K562 (cell line): ENCODE data around the gene FRYL. TPM values are rescaled to one million over a fixed set of nuclear protein-coding genes. Genes with fewer than 3 reads are reported as not detected.

Experiments
- CHAMP1 ChIP-seq: fragments of 450-650 bp; IDR thresholded peaks from 2 replicates; pipeline ENCODE4 v1.6.1; 2016; ENCODE audit warnings: mild to moderate bottlenecking
- DDX20 ChIP-seq: fragments of 450-650 bp; IDR thresholded peaks from 2 replicates; pipeline ENCODE4 v1.6.1; 2016; ENCODE audit warnings: missing genetic modification characterization, low read depth, mild to moderate bottlenecking, missing compliant biosample characterization, moderate library complexity
- EZH2 ChIP-seq: IDR thresholded peaks from 2 replicates; pipeline ENCODE4 v1.6.1; 2012; ENCODE audit warnings: low read depth, mild to moderate bottlenecking, inconsistent platforms, low read length, borderline replicate concordance
- HDAC1 ChIP-seq, 2 experiments: fragments of 450-650 bp; IDR thresholded peaks; 2 replicates each; pipeline ENCODE4 v1.6.1; 2016 to 2017; ENCODE audit warnings: inconsistent platforms in 1 of 2, mild to moderate bottlenecking in 1 of 2, moderate library complexity in 1 of 2
- HIVEP1 ChIP-seq: fragments of 250-450 bp; sonication (Bioruptor Pico); IDR thresholded peaks from 2 replicates; pipeline ENCODE4 v1.4.0; 2020; ENCODE audit warnings: mild to moderate bottlenecking
- IRF9 ChIP-seq: fragments of 450-650 bp; IDR thresholded peaks from 2 replicates; pipeline ENCODE4 v1.6.1; 2016; ENCODE audit warnings: missing biosample characterization, missing genetic modification characterization
- JUN ChIP-seq, 2 experiments: sonication (generic) in 1 of 2; formaldehyde crosslinking in 1 of 2; IDR thresholded peaks; 2 replicates each; pipeline versions ENCODE4 v1.6.1 to v1.8.0; 2012 to 2022; ENCODE audit warnings: borderline replicate concordance in 2 of 2, mild to moderate bottlenecking in 2 of 2, improper control_type of control experiment in 1 of 2, low read depth in 1 of 2, low read length in 1 of 2, missing genetic modification reagents in 1 of 2
- PHB ChIP-seq: fragments of 250-450 bp; sonication (Bioruptor Pico); IDR thresholded peaks from 2 replicates; pipeline ENCODE4 v1.5.0; 2021
- PHF8 ChIP-seq: fragments of 200-600 bp; sonication (generic); IDR thresholded peaks from 2 replicates; pipeline ENCODE4 v1.6.1; 2012; ENCODE audit warnings: mixed run types, mild to moderate bottlenecking, inconsistent platforms, low read length, moderate library complexity, borderline replicate concordance
- RBBP5 ChIP-seq: fragments of 200-600 bp; sonication (generic); IDR thresholded peaks from 2 replicates; pipeline ENCODE4 v1.6.1; 2012; ENCODE audit warnings: borderline replicate concordance, mild to moderate bottlenecking, low read length, control low read depth, inconsistent platforms; ENCODE audit not compliant: insufficient read depth, poor library complexity, severe bottlenecking
- RBM25 ChIP-seq: fragments of 200-400 bp; formaldehyde crosslinking; IDR thresholded peaks from 2 replicates; pipeline ENCODE4 v1.6.1; 2018; ENCODE audit warnings: low read length, low read depth, moderate library complexity; ENCODE audit not compliant: severe bottlenecking
- SIN3B ChIP-seq: fragments of 450-650 bp; IDR thresholded peaks from 2 replicates; pipeline ENCODE4 v1.6.1; 2017; ENCODE audit warnings: low read depth, mild to moderate bottlenecking, moderate library complexity
- SIRT6 ChIP-seq: IDR thresholded peaks from one replicate; pipeline ENCODE4 v1.6.1; 2012; ENCODE audit warnings: low read depth, mild to moderate bottlenecking, control low read depth, inconsistent platforms, low read length, moderate library complexity
- SMARCA5 ChIP-seq: fragments of 450-650 bp; IDR thresholded peaks from 2 replicates; pipeline ENCODE4 v1.6.1; 2016
- ZNF263 ChIP-seq: sonication (generic); formaldehyde crosslinking; IDR thresholded peaks from 2 replicates; pipeline ENCODE4 v1.8.0; 2022; ENCODE audit warnings: mild to moderate bottlenecking, missing genetic modification reagents, borderline replicate concordance
- ZNF512 ChIP-seq: IDR thresholded peaks from 2 replicates; pipeline ENCODE4 v1.6.1; 2016; ENCODE audit warnings: missing genetic modification characterization, missing compliant biosample characterization
- ZNF644 ChIP-seq: fragments of 200-800 bp; sonication (Bioruptor generic); IDR thresholded peaks from 2 replicates; pipeline ENCODE4 v1.6.1; 2016; ENCODE audit warnings: low read depth, missing genetic modification characterization, missing compliant biosample characterization
- ZNF696 ChIP-seq: fragments of 250-450 bp; sonication (Bioruptor Pico); conservative IDR thresholded peaks from 2 replicates; pipeline ENCODE4 v1.4.0; 2020; ENCODE audit warnings: mild to moderate bottlenecking, moderate library complexity
- ZNF77 ChIP-seq: fragments of 250-450 bp; sonication (Bioruptor Pico); IDR thresholded peaks from 2 replicates; pipeline ENCODE4 v1.5.0; 2020
- polyA plus RNA-seq, 8 experiments: library from polyadenylated mRNA; depleted of rRNA in 4 of 8; stranded (reverse) in 5 of 8; unstranded in 3 of 8; fragments of >200 nt; fragmentation: Nextera tagmentation in 2 of 8; fragmentation: Illumina TruSeq in 1 of 8; extraction: Ambion mirVana in 2 of 8; extraction: Trizol in 1 of 8; gene quantifications; 2 replicates each; pipeline versions ENCODE4 v1.2.1 to v1.2.3, GENCODE V29; 2011 to 2014; ENCODE audit warnings: inconsistent platforms in 1 of 8, missing spikeins in 1 of 8
- total RNA-seq, 7 experiments: library from RNA; depleted of rRNA in 6 of 7; stranded (reverse); fragments of >200 nt in 6 of 7; fragmentation: Illumina TruSeq in 2 of 7; extraction: Trizol in 2 of 7; gene quantifications; 2 replicates each; pipeline versions ENCODE4 v1.2.1 to v1.2.3, GENCODE V29; 2011 to 2021; ENCODE audit warnings: low replicate concordance in 1 of 7
- TF ChIP-seq, protein P1 (sequence below): fragments of 450-650 bp; IDR thresholded peaks from 2 replicates; pipeline ENCODE4 v1.6.1; 2016
- TF ChIP-seq, protein P2 (sequence below): fragments of 250-450 bp; sonication (Bioruptor Pico); IDR thresholded peaks from 2 replicates; pipeline ENCODE4 v1.5.0; 2022; ENCODE audit warnings: mild to moderate bottlenecking

FRYL gene
- total and polyA plus RNA-seq, 9 of the 15 experiments (the other 6 are each of a cell fraction or from before 2014, with no cell fraction given) = 7.2 to 34.9 (median 15.9) TPM

- TF ChIP-seq CHAMP1 (peak; percentile 30; the same call in 1 of the 2 replicates), DDX20 (tag) (no peak), HDAC1 (IDR thresholded peaks at IDR 0.05) (0 out of 4 replicates have a peak, but pooled peaks of 1 of the 2 experiments have one; percentile 14), RBM25 (no peak), SIRT6 (no peak), PHB (CRISPR knock-in tag) (no peak), ZNF77 (CRISPR knock-in tag) (no peak), ZNF512 (tag) (no peak), SMARCA5 (no peak), IRF9 (tag) (no peak), ZNF696 (no peak), ZNF263 (no peak), EZH2 (no peak), JUN (IDR thresholded peaks at IDR 0.05; ENCODE audit: borderline replicate concordance, low read depth, low read length) (no peak), JUN (CRISPR knock-in tag; IDR thresholded peaks at IDR 0.05; ENCODE audit: borderline replicate concordance) (no peak), HIVEP1 (no peak), ZNF644 (no peak), RBBP5 (no peak), PHF8 (no peak), SIN3B (no peak)
- TF ChIP-seq, protein P1, sequence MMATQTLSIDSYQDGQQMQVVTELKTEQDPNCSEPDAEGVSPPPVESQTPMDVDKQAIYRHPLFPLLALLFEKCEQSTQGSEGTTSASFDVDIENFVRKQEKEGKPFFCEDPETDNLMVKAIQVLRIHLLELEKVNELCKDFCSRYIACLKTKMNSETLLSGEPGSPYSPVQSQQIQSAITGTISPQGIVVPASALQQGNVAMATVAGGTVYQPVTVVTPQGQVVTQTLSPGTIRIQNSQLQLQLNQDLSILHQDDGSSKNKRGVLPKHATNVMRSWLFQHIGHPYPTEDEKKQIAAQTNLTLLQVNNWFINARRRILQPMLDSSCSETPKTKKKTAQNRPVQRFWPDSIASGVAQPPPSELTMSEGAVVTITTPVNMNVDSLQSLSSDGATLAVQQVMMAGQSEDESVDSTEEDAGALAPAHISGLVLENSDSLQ = peak; percentile 53
- TF ChIP-seq, protein P2, sequence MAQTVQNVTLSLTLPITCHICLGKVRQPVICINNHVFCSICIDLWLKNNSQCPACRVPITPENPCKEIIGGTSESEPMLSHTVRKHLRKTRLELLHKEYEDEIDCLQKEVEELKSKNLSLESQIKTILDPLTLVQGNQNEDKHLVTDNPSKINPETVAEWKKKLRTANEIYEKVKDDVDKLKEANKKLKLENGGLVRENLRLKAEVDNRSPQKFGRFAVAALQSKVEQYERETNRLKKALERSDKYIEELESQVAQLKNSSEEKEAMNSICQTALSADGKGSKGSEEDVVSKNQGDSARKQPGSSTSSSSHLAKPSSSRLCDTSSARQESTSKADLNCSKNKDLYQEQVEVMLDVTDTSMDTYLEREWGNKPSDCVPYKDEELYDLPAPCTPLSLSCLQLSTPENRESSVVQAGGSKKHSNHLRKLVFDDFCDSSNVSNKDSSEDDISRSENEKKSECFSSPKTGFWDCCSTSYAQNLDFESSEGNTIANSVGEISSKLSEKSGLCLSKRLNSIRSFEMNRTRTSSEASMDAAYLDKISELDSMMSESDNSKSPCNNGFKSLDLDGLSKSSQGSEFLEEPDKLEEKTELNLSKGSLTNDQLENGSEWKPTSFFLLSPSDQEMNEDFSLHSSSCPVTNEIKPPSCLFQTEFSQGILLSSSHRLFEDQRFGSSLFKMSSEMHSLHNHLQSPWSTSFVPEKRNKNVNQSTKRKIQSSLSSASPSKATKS (CRISPR knock-in tag) = no peak
Observed at GRCh38 chr4:48629458-48629857, 150.6 kb downstream of the FRYL start (continued).
